Mesenteric fat pad (tissue), 1 donor: ENCODE measurements around the gene RPL28. TPM values are rescaled to one million over a fixed set of nuclear protein-coding genes. Genes with fewer than 3 reads are reported as not detected.

Source experiments
- DNase-seq: peaks from one replicate; pipeline ENCODE4 v3.0.0-alpha.2; 2020; ENCODE audit warnings: low spot score
- total RNA-seq: library from RNA; stranded (reverse); fragmentation: NEBNext Ultra II Directional; extraction: Animal tissue kit (Norgen Biotek cat#: 25700); gene quantifications from one replicate; pipeline ENCODE4 v1.2.1, GENCODE V29; 2021
- donor health status: DM: yes; HTN: yes; CAD: no.

The RPL28 gene
- total RNA-seq, 1 donor from 2014 or later = 1,147 TPM

DNA sequence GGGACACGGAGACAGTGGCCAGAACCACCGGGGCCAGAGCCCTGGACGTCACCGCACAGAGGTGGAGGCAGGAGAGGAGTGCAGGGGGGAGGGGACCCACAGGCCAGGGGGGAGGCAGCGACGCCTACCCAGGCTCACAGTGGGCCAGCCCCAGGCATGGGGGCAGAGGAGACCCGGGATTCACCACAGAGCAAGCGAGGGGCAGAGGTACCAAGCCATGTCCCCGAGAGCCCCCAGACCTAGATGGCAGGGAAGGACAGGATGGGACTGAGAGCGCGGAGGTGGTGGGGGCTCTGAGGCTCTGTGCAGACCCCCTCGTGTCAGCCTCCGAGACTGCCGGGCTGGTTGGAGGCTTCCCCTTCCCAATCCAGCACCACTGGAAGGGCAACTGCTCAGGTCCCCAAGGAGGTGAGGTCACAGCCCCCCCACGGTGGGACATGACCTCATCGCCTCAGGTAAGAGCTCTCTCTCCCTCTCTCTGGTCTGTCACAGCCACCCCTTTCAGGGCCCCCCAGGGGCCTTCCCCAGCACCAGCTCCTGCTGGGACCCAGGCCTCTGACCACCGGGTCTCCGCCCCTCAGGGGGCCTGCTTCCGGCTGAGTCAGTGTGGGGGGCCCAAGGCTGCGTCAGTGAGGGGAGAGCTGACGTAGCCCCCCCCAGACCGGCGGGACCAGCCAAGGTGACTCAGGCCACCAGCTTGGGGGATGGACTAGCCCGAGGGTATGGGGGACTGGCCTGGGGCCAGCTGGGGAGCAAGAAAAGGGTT is 13.2 kb upstream of the RPL28 start:
- DNase-seq = no peak

DNA sequence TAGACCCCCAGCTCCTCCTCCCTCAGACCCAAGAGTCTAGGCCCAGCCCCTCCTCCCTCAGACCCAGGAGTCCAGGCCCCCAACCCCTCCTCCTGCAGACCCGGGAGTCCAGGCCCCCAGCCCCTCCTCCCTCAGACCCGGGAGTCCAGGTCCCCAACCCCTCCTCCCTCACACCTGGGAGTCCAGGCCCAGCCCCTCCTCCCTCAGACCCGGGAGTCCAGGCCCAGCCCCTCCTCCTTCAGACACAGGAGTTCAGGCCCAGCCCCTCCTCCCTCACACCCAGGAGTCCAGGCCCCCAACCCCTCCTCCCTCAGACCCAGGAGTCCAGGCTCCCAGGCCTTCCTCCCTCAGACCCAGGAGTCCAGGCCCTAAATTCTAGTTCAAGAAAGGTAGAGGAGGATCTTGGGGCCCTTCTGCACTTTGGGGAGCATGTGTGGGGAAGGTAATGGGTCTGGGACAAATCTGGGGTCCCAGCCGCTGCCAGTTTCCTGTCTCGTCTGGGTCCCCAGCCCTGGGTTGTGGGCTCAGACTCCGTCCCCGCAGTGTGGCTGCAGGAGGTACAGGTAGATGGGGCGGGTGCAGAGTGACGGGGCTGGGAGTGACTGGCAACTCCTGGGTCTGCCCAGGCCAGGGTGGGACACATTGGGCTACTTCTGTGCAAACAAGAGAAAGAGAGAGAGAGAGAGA is 12.3 kb upstream of the RPL28 start:
- DNase-seq = no peak

DNA sequence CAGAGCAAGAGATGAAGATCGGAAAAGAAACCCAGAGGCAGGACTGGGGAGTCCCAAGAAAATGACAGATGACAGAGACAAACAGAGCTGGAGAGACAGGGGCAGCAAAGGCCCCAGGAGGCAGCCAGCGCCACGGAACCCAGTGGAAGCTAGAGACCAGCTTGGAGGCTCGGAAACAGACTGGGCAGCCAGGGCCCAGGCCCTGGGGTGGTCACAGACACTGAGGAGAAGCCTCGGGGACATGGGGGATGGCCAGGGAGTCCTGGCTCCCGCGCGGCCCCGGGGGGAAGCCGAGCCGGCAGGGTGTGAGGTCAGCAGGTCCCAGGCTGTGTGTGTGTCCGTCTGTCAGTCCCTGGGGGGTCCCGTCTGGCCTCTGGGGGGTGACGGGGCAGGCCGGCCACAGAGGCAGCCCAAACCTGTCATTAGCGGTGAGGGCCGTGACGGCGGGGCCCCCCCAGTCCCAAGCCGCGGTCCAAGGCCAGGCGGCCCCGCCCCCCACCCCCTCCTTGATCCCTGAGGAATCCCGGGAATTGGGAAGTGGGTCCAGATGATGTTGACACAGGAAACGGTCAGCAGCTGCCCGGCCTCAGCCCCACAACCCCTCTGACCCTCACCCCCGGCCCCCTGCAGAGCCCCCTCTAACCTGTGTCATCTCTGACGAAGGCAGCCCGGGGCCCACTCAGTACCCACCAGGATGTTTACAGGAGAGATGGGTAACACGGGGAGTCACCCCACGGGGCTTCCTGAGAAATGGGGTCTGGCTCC is 11.6 kb upstream of the RPL28 start:
- no peak for DNase-seq

DNA sequence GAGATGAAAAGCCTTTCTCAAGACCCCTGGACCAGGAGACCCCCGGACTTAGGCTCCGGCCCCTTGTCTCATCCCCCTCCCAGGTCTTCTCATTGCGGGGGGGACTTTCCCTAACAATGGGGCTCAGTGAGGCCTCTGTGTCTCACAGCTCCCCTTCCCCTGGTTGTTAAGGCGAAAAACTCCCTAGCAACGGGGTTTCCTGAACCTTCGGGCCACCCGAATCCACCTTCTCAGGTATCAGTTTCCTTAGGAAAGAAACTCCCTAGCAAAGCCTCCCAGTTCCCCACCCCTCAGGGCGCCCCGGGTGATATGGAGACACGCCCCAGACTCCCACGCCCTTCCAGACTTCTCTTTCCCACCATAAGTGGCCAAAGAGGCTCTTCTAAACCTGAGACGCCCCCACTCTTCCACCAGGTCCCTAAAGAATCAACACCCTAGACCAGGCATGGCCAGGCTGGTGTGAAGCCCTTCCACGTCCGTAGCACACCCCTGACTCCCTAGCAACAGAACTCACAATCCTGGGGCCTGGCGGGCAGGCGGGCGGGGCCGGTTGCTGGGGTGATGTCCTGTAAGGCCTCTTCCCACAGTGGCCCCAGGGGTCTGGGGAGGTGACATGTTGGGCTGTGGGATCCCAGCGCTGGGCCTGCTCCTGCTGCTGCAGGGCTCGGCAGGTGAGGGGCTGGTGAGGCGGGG is 9.3 kb upstream of the RPL28 start, which contains the start of gene TMEM190:
TMEM190 (plus strand) TSS at position 586 of the 693 bp plus-strand sequence; CDS start at position 614, 28 bp downstream.
- no peak for DNase-seq

DNA sequence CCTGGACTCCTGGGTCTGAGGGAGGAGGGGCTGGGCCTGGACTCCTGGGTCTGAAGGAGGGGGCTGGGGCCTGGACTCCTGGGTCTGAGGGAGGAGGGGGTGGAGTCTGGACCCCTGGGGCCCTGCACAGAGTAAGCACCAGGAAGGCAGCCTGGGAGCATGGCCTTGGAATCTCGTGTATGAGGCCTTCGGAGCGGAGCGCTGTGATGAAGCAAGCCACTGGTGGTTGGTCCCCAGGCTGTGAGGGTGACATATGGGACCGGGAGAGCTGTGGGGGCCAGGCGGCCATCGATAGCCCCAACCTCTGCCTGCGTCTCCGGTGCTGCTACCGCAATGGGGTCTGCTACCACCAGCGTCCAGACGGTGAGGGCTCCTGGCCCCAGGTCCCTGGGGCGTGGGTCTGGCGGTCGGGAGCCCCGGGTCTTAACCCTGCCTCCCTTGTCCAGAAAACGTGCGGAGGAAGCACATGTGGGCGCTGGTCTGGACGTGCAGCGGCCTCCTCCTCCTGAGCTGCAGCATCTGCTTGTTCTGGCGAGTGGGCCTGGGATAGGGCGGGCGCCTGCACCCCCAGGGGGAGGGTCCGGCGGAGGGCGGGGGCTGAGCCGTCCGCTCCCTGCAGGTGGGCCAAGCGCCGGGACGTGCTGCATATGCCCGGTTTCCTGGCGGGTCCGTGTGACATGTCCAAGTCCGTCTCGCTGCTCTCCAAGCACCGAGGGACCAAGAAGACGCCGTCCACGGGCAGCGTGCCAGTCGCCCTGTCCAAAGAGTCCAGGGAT is 8.2 kb upstream of the RPL28 start:
- no peak for DNase-seq

DNA sequence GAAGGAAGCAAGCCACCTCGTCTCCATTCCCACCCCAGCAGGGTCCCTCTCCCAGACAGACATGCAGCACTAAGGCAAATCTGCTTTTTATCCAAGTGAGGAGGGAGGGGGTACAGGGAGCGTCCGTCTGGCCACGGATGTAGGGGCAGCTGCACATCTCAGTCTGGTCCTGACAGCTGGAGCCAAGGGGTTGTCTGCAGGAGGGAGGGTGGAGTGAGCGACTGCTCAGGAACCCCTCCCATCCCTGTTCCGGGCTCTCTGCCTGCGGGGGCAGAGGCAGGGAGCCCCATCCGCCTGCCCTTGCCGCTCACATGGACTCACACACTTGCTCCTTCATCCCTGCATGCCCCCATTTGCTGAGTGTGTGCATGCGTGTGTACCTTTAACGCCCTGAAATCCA is 6.6 kb upstream of the RPL28 start:
- no peak for DNase-seq

DNA sequence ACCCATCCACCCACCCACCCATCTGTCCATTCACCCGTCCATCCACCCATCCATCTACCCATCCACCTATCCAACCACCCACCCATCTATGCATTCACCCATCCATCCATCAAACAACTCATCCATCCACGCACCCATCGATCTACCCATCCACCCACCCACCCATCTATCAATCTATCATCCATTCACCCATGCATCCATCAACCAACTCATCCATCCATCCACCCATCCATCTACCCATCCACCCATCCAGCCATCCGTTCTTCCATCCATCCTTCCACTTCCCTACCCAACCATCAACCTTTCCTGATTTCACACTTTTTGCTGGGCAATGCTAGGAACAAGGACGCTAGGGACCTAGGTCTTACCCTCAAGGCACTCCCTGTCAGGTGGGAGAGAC is 3.7 kb upstream of the RPL28 start:
- DNase-seq = no peak

DNA sequence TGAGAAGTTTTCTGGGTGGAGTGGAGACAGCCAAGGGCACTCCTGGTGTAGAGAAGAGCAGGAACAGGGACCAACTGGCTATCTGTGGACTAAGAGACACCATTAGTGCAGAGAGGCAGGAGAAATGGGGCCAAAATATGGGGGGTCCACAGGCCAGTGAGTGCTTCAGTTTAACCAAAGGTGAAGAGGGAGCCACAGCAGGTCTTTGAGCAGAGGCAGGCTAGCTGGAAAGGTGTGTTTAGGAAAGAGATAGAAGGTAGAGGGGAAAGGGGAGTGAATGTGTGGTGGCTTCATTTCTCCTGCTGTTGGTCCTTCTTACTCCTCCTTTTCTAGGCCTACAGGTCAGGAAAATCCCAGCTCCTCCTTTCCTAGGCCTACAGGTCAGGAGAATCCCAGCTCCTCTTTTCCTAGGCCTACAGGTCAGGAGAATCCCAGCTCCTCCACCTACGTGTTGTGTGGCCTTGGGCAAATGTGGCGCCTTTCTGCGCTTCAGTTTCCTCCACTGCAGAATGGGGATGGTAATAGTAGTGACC is 3.1 kb upstream of the RPL28 start:
- no peak for DNase-seq

DNA sequence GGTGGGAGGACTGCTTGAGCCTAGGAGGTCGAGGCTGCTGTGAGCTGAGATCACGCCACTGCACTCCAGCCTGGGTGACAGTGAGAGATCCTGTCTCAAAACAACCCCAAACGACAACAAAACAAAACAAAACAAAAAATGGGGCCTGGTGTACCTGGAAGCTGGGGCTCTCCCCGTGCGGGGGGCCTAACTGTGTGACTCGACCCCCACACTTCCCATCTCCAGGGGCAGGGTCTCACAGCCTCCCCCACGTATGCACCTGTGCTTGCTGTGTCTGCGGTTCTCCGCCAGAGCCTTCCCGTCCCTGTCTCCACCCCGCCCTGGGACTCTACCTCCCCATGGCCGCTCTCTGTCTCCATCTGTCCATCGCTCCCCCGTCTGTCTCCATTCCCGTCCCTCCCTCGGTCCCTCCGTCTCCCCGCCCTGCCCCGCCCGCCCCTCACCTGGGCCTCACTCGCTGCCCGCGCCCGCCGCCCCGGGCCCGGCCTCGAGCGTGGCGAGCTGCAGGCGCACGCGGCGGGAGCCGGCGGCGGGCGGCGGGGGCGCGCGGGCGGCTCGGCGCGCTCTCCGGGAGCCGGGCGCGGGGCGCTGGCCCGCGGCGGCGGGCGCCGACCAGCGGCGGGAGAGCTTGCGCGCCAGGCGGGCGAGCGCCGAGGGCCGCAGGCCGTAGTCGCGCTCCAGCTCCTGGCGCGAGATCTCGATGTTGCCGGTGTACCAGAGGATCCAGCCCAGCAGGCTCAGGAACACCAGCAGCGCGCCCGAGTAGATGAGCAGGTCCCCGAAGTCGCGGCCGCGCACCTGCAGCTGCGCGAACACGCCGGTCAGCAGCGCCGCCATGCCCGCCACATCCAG is 2.2 kb upstream of the RPL28 start:
- no peak for DNase-seq

DNA sequence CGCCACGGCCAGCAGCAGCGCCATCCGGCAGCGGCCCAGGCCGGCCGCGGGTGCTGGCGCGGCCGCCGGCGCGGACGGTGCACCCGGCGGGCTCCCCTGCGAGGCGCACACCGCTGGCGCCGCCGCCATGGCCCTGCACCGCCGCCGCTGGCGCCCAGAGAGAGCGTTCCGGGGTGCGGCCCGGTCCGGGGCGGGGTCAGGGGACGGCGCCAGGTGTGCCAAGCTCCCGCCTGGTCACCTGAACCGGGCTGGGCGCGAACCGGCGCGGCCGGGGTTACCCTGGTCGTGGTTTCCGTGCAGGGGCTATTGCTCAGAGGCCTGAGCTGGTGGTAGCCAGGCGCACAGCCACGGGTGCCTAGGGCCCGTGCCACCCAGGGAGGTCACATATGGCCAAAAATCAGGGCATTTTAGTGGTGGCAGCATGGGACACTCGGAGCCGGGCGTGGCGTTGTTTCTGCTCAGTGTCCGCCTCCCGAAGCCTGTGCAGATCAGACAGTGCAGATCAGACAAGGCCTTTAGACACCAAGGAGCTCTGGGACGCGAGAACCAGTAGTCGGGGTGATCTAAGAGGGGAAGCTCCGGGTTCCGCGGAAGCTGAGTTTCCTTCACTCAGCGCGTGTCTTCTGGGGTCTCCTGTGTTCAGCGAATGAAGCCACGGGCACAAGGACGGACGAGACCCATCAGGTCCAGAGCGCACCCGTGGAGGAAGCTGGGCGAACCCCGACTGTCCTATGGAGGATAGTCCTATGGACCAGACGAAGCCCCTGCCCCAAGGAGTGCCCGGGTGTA is 1.4 kb upstream of the RPL28 start, which contains the start of gene TMEM238:
TMEM238 (minus strand) TSS at position 162 of the 789 bp plus-strand sequence; CDS start at position 129, 33 bp downstream.
- DNase-seq = no peak

DNA sequence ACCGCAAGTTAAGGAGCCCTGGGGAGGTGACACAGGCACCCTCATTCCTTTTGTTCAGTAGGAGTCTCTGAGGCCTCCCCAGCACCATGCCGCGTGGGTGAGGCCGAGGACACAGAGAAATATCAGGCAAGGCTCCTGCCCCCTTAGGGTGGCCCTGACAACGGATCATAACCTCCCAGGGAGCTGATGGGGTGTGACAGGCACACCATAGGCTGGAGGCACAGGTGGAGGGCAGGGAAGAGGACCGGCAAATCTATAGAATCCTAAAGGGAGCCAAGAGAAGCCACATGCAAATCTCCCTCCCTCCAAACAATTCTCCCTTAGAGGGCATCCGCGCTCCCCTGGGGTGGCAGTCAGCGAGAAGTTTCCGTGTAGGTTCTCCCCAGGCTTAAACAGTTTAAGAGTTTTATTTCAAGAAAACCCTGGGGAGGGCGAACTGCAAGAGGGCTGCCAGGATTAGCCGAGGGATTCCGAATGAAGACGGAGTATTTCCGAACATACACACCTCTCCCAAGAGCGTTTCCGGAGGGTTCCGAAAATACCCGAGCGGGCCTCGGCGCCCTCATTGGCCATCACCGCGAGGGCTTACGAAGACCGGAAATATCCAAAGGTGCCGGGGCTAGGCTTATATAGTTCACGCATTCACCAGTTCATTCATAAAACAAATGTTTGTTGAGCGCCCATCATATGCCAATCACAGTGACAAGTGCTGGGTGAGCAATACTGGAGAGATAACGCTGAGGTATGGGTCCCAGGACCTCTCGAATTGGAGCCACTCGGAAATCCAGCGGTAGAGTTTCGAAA is 610 bp upstream of the RPL28 start:
- DNase-seq = peak; percentile 96

DNA sequence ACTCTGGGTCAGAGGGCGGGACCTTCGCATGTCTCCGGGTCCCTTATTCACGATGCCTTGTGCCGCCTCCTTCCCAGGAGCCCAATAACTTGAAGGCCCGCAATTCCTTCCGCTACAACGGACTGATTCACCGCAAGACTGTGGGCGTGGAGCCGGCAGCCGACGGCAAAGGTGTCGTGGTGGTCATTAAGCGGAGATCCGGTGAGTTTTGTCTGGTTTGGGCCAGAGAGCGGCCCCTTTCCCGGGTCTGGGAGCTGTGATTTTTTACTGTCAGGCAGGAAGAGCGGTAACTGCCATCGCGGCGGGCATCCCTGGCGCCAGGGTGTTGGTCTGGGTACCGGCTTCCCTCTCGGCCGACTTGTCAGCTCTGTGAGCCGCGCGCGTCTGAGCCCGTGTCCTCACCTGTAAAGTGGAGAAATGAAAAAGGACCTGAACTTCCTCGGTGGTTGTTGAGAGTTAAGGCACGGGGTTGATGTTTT is 800 bp downstream of the RPL28 start:
- no peak for DNase-seq

DNA sequence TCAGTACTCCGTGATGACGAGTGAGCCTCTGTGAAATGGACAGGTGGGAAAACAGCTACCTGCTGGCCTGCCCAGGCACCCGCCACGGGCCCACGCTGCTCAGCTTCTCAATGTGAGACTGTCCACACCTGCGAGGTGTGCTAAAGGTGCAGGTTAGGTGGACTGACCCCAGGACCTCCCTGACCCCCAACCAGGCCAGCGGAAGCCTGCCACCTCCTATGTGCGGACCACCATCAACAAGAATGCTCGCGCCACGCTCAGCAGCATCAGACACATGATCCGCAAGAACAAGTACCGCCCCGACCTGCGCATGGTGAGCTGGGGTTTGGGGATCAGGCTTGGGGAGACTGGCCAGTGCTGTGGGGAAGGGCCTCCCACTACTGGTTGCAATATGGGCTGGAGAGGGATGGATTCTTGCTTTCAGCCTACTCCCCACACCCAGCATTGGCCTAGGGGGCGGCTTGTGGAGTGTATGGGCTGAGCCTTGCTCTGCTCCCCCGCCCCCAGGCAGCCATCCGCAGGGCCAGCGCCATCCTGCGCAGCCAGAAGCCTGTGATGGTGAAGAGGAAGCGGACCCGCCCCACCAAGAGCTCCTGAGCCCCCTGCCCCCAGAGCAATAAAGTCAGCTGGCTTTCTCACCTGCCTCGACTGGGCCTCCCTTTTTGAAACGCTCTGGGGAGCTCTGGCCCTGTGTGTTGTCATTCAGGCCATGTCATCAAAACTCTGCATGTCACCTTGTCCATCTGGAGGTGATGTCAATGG is 2.2 kb downstream of the RPL28 start:
- DNase-seq = no peak

DNA sequence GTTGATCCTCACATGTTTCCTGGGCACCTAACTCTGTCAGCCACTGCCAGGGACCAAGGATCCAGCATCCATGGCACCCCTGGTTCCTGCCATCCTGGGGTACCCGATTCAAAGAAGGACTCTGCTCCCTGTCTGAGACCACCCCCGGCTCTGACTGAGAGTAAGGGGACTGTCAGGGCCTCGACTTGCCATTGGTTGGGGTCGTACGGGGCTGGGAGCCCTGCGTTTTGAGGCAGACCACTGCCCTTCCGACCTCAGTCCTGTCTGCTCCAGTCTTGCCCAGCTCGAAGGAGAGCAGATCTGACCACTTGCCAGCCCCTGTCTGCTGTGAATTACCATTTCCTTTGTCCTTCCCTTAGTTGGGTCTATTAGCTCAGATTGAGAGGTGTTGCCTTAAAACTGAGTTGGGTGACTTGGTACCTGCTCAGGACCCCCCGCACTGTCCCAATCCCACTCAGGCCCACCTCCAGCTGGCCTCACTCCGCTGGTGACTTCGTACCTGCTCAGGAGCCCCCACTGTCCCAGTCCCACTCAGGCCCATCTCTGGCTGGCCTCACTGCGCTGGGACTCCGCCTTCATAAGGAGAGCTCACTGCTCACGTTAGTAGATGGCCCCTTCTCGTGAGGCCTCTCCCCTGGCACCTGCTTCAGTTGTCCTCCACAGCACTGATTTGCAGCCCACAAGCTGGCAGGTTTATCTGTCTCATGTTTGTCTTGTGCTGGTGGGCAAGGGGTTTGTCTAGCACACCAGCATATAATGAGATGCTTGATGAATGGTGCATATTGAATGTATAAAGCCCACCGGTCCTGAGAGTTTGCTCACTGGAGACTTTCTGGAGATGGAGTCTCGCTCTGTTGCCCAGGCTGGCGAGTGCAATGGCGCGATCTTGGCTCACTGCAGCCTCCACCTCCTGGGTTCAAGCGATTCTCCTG is 3.9 kb downstream of the RPL28 start:
- no peak for DNase-seq

DNA sequence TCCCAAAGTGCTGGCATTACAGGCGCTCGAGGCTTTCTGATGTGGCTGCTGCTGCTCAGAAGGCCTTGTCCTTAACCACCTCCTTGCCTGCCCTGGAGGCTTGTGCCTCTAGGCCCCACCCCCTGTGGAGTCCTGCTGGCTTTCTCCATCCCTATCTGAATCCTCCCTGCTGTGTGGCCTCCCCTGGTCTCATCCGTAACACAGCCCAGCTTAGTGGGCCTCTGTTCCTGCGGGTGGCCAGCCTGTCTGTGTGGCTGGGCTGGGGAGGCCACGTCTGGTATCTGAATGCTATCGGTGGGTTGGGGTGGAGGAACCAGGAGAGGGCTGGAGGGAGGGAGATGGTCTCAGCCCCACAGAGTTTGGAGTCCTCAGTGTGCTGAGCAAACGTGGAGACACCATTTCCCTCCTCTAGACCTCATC is 4.7 kb downstream of the RPL28 start:
- DNase-seq = no peak
